Ishikawa (cell line): ENCODE data around the gene MAVS.

Experiments used
- CEBPB ChIP-seq: IDR thresholded peaks from 2 replicates; pipeline ENCODE4 v1.6.1; 2012
- CREB1 ChIP-seq: IDR thresholded peaks from 2 replicates; pipeline ENCODE4 v1.6.1; 2012; ENCODE audit warnings: low read depth
- EGR1 ChIP-seq: IDR thresholded peaks from 2 replicates; pipeline ENCODE4 v1.6.1; 2012
- EP300 ChIP-seq: IDR thresholded peaks from 2 replicates; pipeline ENCODE4 v1.6.1; 2012; ENCODE audit warnings: borderline replicate concordance
- FOXM1 ChIP-seq: IDR thresholded peaks from 2 replicates; pipeline ENCODE4 v1.6.1; 2012; ENCODE audit warnings: low read depth, borderline replicate concordance
- NFIC ChIP-seq: IDR thresholded peaks from 2 replicates; pipeline ENCODE4 v1.6.1; 2012
- RAD21 ChIP-seq: IDR thresholded peaks from 2 replicates; pipeline ENCODE4 v1.6.1; 2012; ENCODE audit warnings: low read depth
- REST ChIP-seq: IDR thresholded peaks from 2 replicates; pipeline ENCODE4 v1.6.1; 2012; ENCODE audit warnings: low read depth, mild to moderate bottlenecking
- TAF1 ChIP-seq: IDR thresholded peaks from 2 replicates; pipeline ENCODE4 v1.6.1; 2012; ENCODE audit warnings: low read depth, mild to moderate bottlenecking
- TCF12 ChIP-seq: IDR thresholded peaks from 2 replicates; pipeline ENCODE4 v1.6.1; 2012; ENCODE audit warnings: low read depth
- TEAD4 ChIP-seq: IDR thresholded peaks from 2 replicates; pipeline ENCODE4 v1.6.1; 2012
- YY1 ChIP-seq: IDR thresholded peaks from 2 replicates; pipeline ENCODE4 v1.6.1; 2012; ENCODE audit warnings: low read depth
- ZBTB7A ChIP-seq: IDR thresholded peaks from 2 replicates; pipeline ENCODE4 v1.6.1; 2012; ENCODE audit warnings: low read depth
- TF ChIP-seq, protein P1 (sequence below): IDR thresholded peaks from 2 replicates; pipeline ENCODE4 v1.6.1; 2012
- TF ChIP-seq, protein P2 (sequence below): IDR thresholded peaks from 2 replicates; pipeline ENCODE4 v1.6.1; 2012

Gene MAVS

DNA sequence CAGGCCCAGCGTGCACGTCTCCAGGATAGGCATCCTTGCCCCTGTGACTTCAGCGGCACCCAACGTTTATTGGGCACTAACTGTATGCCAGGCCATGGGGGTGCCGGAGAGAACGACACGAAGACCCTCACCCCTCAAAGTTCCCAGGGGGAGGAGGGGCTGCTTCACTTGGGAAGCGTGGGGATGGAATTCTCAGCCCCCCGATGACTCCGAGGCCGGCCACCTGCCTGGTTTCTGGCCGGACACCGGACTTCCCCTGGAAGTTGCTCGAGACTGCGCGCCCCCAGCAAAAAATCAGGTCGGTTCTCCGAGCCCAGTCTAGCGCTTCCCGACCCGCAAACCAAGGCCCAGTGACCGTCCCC is 275 bp upstream of the MAVS start:
- TF ChIP-seq EGR1 (no peak), TCF12 (no peak; the same call in 1 of the 2 replicates), NFIC (no peak), CREB1 (no peak)
- TF ChIP-seq, protein P1, sequence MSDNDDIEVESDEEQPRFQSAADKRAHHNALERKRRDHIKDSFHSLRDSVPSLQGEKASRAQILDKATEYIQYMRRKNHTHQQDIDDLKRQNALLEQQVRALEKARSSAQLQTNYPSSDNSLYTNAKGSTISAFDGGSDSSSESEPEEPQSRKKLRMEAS = no peak

DNA sequence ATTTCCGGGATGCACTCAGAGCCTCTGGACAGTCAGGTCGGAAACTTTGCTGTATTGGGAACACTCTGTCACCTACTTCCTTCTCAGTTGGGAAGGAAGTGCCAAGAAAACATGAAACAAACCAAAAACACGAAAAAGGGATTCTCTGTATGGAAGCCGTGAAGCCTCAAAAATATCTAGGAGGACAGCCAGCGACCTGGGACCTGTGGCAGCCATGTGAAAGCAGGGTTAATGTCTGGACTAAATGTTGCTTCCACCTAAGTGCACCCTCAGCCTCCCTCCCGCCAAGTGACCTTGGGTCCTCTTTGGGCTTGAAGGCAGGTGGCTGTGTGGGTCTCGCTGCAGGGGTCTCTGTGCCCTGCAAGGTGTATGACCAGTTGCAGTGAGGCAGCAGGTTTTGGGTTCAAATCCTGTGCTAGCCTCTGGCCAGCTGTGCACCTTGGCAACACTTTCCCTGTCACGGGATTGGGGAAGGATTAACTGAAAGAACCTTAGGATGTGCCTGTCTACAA is 851 bp downstream of the MAVS start:
- TF ChIP-seq TCF12 = no peak
- no peak for TF ChIP-seq TEAD4
- TF ChIP-seq RAD21 = no peak
- TF ChIP-seq, protein P2, sequence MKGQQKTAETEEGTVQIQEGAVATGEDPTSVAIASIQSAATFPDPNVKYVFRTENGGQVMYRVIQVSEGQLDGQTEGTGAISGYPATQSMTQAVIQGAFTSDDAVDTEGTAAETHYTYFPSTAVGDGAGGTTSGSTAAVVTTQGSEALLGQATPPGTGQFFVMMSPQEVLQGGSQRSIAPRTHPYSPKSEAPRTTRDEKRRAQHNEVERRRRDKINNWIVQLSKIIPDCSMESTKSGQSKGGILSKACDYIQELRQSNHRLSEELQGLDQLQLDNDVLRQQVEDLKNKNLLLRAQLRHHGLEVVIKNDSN = no peak
- no peak for TF ChIP-seq EGR1
- TF ChIP-seq CREB1 = no peak
- no peak for TF ChIP-seq NFIC
- TF ChIP-seq EP300 = no peak
- no peak for TF ChIP-seq FOXM1
- TF ChIP-seq ZBTB7A = no peak
- TF ChIP-seq YY1 = no peak
- TF ChIP-seq REST = no peak
- no peak for TF ChIP-seq TAF1
- TF ChIP-seq, protein P1 = no peak
- TF ChIP-seq CEBPB = no peak

DNA sequence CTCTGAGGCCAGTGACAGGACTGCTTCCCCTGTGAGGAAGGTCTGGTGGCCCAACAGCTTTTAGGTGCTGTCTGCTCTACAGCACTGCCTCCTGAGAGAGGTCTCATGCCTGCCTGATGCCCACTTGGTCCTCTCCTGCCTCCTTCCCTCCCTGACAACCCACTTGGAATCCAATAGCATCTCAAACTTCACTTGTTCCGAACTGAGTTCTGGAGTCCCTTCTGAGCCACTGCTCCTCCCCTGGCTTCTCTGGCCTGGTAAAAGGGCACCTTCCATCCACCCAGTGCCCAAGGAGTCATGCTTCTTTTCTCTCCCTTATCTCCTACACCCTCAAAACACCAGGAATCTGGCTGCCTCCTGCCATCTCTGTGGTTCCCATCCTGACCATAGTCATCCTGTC is 1.9 kb downstream of the MAVS start:
- TF ChIP-seq, protein P1 = no peak
- no peak for TF ChIP-seq EGR1
- TF ChIP-seq REST = no peak
- no peak for TF ChIP-seq EP300
- TF ChIP-seq, protein P2 = no peak

DNA sequence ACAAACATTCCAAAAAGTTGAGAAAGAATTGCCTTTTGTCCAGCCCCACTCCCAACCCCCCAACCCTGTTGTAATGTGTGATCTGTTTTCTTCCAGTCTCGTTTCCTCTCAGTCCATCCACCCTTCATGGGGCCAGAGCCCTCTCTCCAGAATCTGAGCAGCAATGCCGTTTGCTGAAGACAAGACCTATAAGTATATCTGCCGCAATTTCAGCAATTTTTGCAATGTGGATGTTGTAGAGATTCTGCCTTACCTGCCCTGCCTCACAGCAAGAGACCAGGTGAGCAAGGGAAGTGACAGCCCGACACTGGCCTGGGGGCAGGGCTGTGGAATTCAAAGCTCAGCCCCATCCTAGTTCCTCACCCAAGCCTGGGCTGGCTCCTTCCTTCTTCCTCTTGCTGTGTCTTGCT is 7.8 kb downstream of the MAVS start:
- TF ChIP-seq, protein P2 = no peak
- TF ChIP-seq, protein P1 = no peak
- TF ChIP-seq TEAD4 (no peak), EGR1 (no peak), YY1 (no peak), RAD21 (no peak)

DNA sequence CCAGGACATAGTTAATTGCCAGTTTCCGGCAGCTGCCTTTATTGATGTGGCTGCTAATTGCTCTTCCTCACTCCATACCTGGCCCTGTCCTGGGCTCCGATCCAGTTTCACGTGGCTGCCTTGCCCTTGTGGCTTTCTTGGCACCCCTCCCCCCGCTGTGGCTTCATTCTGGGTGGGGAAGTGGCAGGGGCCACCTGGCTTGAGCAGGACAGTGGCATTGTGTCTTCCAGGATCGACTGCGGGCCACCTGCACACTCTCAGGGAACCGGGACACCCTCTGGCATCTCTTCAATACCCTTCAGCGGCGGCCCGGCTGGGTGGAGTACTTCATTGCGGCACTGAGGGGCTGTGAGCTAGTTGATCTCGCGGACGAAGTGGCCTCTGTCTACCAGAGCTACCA is 10.8 kb downstream of the MAVS start:
- TF ChIP-seq CREB1 (no peak), RAD21 (no peak), ZBTB7A (no peak), TAF1 (no peak), NFIC (no peak), FOXM1 (no peak), REST (no peak), YY1 (no peak), CEBPB (no peak), TEAD4 (no peak), EP300 (no peak), TCF12 (no peak), EGR1 (no peak)
- TF ChIP-seq, protein P2 = no peak
- TF ChIP-seq, protein P1 = no peak
